Measurements from ENCODE around the gene NSL1. TPM values are rescaled to one million over a fixed set of nuclear protein-coding genes. Genes with fewer than 3 reads are reported as not detected.

The NSL1 gene
- total and polyA plus RNA-seq, 9 of the 15 experiments (the other 6 are each of a cell fraction or from before 2014, with no cell fraction given): 53.5 to 108 (median 59.1) TPM

DNA sequence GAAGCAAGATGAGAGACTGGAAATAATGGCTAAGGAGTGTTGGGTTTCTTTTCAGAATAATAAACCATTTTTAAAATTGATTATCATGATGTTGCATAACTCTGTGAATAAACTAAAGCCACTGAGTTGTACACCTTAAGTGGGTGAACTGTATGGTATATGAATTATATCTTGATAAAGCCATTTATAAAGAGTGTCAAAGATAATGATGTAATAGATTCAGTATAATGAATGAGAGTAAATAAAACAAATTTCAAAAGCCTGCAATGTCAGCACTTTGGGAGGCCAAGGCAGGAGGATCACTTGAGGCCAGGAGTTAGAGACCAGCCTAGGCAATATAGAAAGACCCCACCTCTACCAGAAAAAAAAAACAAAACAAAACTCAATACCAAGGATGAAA is 16.3 kb downstream of the NSL1 start (continued):
- TF ChIP-seq ZNF668 (CRISPR knock-in tag; IDR thresholded peaks at IDR 0.05) (peak; percentile 26; the same call in 1 of the 2 replicates), ZNF695 (CRISPR knock-in tag; IDR thresholded peaks at IDR 0.05) (no peak), C11orf30 (IDR thresholded peaks at IDR 0.05; ENCODE audit: low read depth) (peak; percentile 56), BHLHE40 (IDR thresholded peaks at IDR 0.05; ENCODE audit: low read length) (no peak), SIN3B (IDR thresholded peaks at IDR 0.05; ENCODE audit: low read depth) (no peak)
- TF ChIP-seq, protein P1, sequence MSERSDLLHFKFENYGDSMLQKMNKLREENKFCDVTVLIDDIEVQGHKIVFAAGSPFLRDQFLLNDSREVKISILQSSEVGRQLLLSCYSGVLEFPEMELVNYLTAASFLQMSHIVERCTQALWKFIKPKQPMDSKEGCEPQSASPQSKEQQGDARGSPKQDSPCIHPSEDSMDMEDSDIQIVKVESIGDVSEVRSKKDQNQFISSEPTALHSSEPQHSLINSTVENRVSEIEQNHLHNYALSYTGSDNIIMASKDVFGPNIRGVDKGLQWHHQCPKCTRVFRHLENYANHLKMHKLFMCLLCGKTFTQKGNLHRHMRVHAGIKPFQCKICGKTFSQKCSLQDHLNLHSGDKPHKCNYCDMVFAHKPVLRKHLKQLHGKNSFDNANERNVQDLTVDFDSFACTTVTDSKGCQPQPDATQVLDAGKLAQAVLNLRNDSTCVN (CRISPR knock-in tag; IDR thresholded peaks at IDR 0.05): no peak

- 13% methylated on average over 2 of the region's 2 CpGs for WGBS (ENCODE audit: insufficient coverage, low coverage, missing lambda C conversion rate)
- Histone ChIP-seq H2AFZ (ENCODE audit: low read depth, low read length) (no peak overlapping the region), H3K4me1 (replicated peaks in 1 of 2; ENCODE audit: control insufficient read depth in 2 of 2, insufficient read depth in 2 of 2, low read length in 2 of 2) (peaks cover 0 to 5% of the 10 kb centered on the region in 2 experiments; a peak in 3 of 5 replicates), H3K27me3 (ENCODE audit: control insufficient read depth in 2 of 2, insufficient read depth in 2 of 2, low read length in 2 of 2) (no peaks in the 10 kb centered on the region), H3K9me3 (replicated peaks; ENCODE audit: control insufficient read depth, insufficient read depth, low read depth, low read length) (no peaks in the 10 kb centered on the region), H4K20me1 (replicated peaks; ENCODE audit: control insufficient read depth, insufficient read depth, low read length) (no peaks in the 10 kb centered on the region), H3K9me1 (ENCODE audit: control insufficient read depth, insufficient read depth, low read length) (no peaks in the 10 kb centered on the region), H3K9ac (ENCODE audit: insufficient read depth in 1 of 2, low read depth in 2 of 2, low read length in 2 of 2) (peak overlapping the region in 1 of 2 experiments; percentile 27; a peak in 1 of 4 replicates), H3K36me3 (ENCODE audit: control insufficient read depth, insufficient read depth, low read length) (peaks cover 22% of the 10 kb centered on the region; the same call in 2 of the 3 replicates), H3K4me2 (ENCODE audit: insufficient read depth, low read length) (peak overlapping the region; percentile 27; the same call in 1 of the 2 replicates), H3K4me3 (no peak overlapping the region), H3K79me2 (ENCODE audit: control insufficient read depth, insufficient read depth, low read length) (peaks cover 32% of the 10 kb centered on the region), H3K27ac (ENCODE audit: extremely low read depth, low read depth, low read length) (peak overlapping the region; percentile 65)
- CTCF ChIA-PET (ENCODE audit: low intra/inter-chr PET ratio): no interaction called here
- ATAC-seq (peak; percentile 89), DNase-seq (ENCODE audit: extremely low read depth in 1 of 4, low spot score in 3 of 4) (peak in 2 of 4 experiments; percentile 18 to 82), FAIRE-seq (peak; percentile 66)
- no TSS peak for BruUV-seq (replicated peaks)
- POLR2A ChIA-PET: interaction anchor here (0.7 to 2.0 kb wide), 3 partner anchors 12 to 18 kb away, joined by 3 to 7 read pairs (median 3); partner anchors contain the start of genes NSL1 and TATDN3
- in situ Hi-C loops (cut with MboI) (loop anchor here (10.0 kb wide), 1 partner anchor 680 kb away; no protein-coding TSS in a partner anchor), intact Hi-C loops (cut with micrococcal nuclease) (no loop called here)
- TF ChIP-seq, protein P2, sequence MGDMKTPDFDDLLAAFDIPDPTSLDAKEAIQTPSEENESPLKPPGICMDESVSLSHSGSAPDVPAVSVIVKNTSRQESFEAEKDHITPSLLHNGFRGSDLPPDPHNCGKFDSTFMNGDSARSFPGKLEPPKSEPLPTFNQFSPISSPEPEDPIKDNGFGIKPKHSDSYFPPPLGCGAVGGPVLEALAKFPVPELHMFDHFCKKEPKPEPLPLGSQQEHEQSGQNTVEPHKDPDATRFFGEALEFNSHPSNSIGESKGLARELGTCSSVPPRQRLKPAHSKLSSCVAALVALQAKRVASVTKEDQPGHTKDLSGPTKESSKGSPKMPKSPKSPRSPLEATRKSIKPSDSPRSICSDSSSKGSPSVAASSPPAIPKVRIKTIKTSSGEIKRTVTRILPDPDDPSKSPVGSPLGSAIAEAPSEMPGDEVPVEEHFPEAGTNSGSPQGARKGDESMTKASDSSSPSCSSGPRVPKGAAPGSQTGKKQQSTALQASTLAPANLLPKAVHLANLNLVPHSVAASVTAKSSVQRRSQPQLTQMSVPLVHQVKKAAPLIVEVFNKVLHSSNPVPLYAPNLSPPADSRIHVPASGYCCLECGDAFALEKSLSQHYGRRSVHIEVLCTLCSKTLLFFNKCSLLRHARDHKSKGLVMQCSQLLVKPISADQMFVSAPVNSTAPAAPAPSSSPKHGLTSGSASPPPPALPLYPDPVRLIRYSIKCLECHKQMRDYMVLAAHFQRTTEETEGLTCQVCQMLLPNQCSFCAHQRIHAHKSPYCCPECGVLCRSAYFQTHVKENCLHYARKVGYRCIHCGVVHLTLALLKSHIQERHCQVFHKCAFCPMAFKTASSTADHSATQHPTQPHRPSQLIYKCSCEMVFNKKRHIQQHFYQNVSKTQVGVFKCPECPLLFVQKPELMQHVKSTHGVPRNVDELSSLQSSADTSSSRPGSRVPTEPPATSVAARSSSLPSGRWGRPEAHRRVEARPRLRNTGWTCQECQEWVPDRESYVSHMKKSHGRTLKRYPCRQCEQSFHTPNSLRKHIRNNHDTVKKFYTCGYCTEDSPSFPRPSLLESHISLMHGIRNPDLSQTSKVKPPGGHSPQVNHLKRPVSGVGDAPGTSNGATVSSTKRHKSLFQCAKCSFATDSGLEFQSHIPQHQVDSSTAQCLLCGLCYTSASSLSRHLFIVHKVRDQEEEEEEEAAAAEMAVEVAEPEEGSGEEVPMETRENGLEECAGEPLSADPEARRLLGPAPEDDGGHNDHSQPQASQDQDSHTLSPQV (IDR thresholded peaks at IDR 0.05): 0 out of 2 replicates have a peak, but pooled peaks have one; percentile 59
- TF ChIP-seq BDP1 (IDR thresholded peaks at IDR 0.05; ENCODE audit: insufficient read depth, insufficient read length): no peak
- TF ChIP-seq, protein P3, sequence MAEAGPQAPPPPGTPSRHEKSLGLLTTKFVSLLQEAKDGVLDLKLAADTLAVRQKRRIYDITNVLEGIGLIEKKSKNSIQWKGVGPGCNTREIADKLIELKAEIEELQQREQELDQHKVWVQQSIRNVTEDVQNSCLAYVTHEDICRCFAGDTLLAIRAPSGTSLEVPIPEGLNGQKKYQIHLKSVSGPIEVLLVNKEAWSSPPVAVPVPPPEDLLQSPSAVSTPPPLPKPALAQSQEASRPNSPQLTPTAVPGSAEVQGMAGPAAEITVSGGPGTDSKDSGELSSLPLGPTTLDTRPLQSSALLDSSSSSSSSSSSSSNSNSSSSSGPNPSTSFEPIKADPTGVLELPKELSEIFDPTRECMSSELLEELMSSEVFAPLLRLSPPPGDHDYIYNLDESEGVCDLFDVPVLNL (CRISPR knock-in tag; IDR thresholded peaks at IDR 0.05; ENCODE audit: low read depth): no peak
- no peak for TF ChIP-seq TFAP4 (CRISPR knock-in tag; IDR thresholded peaks at IDR 0.05; ENCODE audit: borderline replicate concordance)
- TF ChIP-seq, protein P4, sequence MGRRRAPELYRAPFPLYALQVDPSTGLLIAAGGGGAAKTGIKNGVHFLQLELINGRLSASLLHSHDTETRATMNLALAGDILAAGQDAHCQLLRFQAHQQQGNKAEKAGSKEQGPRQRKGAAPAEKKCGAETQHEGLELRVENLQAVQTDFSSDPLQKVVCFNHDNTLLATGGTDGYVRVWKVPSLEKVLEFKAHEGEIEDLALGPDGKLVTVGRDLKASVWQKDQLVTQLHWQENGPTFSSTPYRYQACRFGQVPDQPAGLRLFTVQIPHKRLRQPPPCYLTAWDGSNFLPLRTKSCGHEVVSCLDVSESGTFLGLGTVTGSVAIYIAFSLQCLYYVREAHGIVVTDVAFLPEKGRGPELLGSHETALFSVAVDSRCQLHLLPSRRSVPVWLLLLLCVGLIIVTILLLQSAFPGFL (CRISPR knock-in tag; IDR thresholded peaks at IDR 0.05): no peak
These were observed 17.0 kb downstream of the NSL1 start for GRCh38 chr1:212774584-212774983.

Measured in K562 (cell line).